ENCODE results near the gene CYB5D1. TPM values are rescaled to one million over a fixed set of nuclear protein-coding genes. Genes with fewer than 3 reads are reported as not detected.

CYB5D1 gene
- total and polyA plus RNA-seq, 2 of the 8 experiments (the other 6 are each of a cell fraction or from before 2014, with no cell fraction given), result 11.0 to 18.0 TPM

DNA sequence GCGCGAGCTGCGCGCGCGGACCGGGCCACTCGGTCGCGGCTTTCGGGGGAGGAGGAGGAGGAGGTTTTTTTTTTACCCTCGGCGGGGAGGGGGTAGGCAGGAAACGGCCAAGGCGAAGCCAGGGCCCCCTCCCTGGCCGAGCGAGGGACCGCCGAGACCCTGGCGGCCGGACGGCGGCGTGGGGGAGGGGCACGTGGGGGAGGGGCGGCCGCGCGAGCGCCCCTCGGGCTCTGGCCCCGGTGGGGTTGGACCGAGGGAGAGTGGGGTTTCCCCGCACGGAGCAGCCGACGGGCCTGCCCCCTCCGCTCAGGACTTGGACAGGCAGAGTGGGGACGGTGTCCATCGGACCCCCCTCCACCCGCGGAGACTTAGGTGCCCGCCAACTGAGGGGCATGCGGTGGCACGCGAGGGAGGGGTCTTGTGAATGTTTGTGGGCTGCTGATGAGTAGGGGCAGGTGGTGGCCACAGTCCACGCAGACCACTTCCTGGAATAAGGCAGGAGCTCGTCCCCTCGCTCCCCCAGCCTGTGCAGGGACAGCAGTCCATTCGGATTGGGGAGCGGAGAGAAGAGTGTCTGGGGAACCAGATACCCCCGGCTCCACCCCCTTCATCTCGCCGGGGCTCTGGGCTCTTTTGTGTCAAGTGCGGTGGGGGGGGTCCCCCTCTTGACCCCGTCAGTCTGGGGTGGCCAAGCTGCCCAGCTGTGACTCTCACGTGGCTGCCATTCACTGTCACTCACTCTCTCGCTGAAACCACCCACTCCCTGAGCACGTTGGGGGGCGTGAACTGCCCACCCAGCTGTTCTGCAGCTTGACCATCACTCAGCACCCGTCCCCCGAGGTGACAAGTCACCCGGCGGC is 27.8 kb downstream of the CYB5D1 start:
- DNase-seq (ENCODE audit: low read depth in 1 of 2, low spot score in 2 of 2), result peak in 1 of 2 experiments; percentile 66
- H3K36me3 ChIP-seq (ENCODE audit: control insufficient read depth in 2 of 4, insufficient read depth in 4 of 4, low read length in 3 of 4), result peaks cover 0 to 4% (median under 1%) of the 10 kb centered on the region in 4 experiments; a peak in 3 of 8 replicates
- H3K9me3 ChIP-seq (ENCODE audit: insufficient read depth in 2 of 2, low read depth in 1 of 2, low read length in 1 of 2), result no peaks in the 10 kb centered on the region
- no peaks in the 10 kb centered on the region for H3K79me1 ChIP-seq (ENCODE audit: low read depth, low read length)
- H2BK12ac ChIP-seq (ENCODE audit: low read depth, low read length), result no peak overlapping the region
- FAIRE-seq, result no peak
- peak overlapping the region; percentile 82 to 100 for H3K4me2 ChIP-seq (ENCODE audit: insufficient read depth in 1 of 2, low read depth in 2 of 2, low read length in 2 of 2)
- 0 out of 2 replicates have a peak overlapping the region, but pooled peaks have one; percentile 25 for H2BK15ac ChIP-seq (ENCODE audit: low read length)
- no peak overlapping the region for H3K23ac ChIP-seq (ENCODE audit: insufficient read length)
- H2BK20ac ChIP-seq (ENCODE audit: low read length), result 0 out of 2 replicates have a peak overlapping the region, but pooled peaks have one; percentile 86
- peak overlapping the region; percentile 79 for H3K4ac ChIP-seq (replicated peaks; ENCODE audit: insufficient read length, low read depth, low read length)
- no peaks in the 10 kb centered on the region for H3K79me2 ChIP-seq (ENCODE audit: control insufficient read depth in 1 of 2, insufficient read depth in 2 of 2, low read length in 2 of 2)
- no peak overlapping the region; the same call in 1 of the 2 replicates for H3K18ac ChIP-seq (ENCODE audit: extremely low read depth, low read length)
- peak overlapping the region; percentile 52 to 83 (median 70) for H3K4me3 ChIP-seq (ENCODE audit: extremely low read depth in 1 of 4, insufficient read depth in 2 of 4, low read depth in 3 of 4, low read length in 4 of 4)
- no peak overlapping the region for H3K27ac ChIP-seq (ENCODE audit: low read depth, low read length)
- peaks cover 24% of the 10 kb centered on the region for H3K23me2 ChIP-seq (ENCODE audit: low read depth, low read length)
- H4K5ac ChIP-seq (ENCODE audit: insufficient read length, low read depth, low read length), result no peak overlapping the region
- no peak overlapping the region for H2BK120ac ChIP-seq (replicated peaks; ENCODE audit: low read depth, low read length)
- H3K9ac ChIP-seq (replicated peaks in 1 of 4; ENCODE audit: extremely low read depth in 1 of 4, low read depth in 3 of 4, low read length in 3 of 4), result peak overlapping the region in 1 of 4 experiments; percentile 24; a peak in 1 of 7 replicates
- H4K8ac ChIP-seq (ENCODE audit: extremely low read depth, insufficient read depth, low read length), result no peak overlapping the region; the same call in none of the 2 replicates
- no peak overlapping the region for H3K14ac ChIP-seq (ENCODE audit: insufficient read length)
- H3K27me3 ChIP-seq (replicated peaks in 1 of 4; ENCODE audit: control insufficient read depth in 3 of 4, extremely low read depth in 1 of 4, insufficient read depth in 3 of 4, low read length in 3 of 4), result peaks cover 0 to 10% (median 3%) of the 10 kb centered on the region in 4 experiments; a peak in 3 of 7 replicates
- H2BK5ac ChIP-seq (ENCODE audit: low read depth, low read length), result no peak overlapping the region; the same call in 1 of the 2 replicates
- H4K20me1 ChIP-seq (replicated peaks in 1 of 2; ENCODE audit: control insufficient read depth in 1 of 2, insufficient read depth in 2 of 2, low read length in 2 of 2), result no peaks in the 10 kb centered on the region
- H2AFZ ChIP-seq (ENCODE audit: low read length), result no peak overlapping the region
- ChIA-PET CTCF (ENCODE audit: partially characterized antibody) (interaction anchor here (0.6 to 1.3 kb wide), 3 partner anchors 15 to 23 kb away, joined by 3 to 4 read pairs (median 3); no protein-coding TSS in a partner anchor), POLR2A (ENCODE audit: partially characterized antibody) (interaction anchor here (0.6 to 1.7 kb wide), 4 partner anchors 17 to 95 kb away, joined by 3 to 6 read pairs (median 3); no protein-coding TSS in a partner anchor)
- peaks cover 9 to 30% (median 17%) of the 10 kb centered on the region in 4 experiments for H3K4me1 ChIP-seq (replicated peaks in 1 of 4; ENCODE audit: control insufficient read depth in 3 of 4, insufficient read depth in 4 of 4, low read length in 3 of 4)
- peak overlapping the region; percentile 67 for H4K91ac ChIP-seq (replicated peaks; ENCODE audit: insufficient read length, low read length)
- no peak overlapping the region for H3K56ac ChIP-seq (replicated peaks; ENCODE audit: insufficient read length, low read depth, low read length)
- WGBS, 2 experiments (ENCODE audit: extremely low coverage in 1 of 2, insufficient coverage in 1 of 2, insufficient read length in 1 of 2, insufficient replicate concordance in 2 of 2, low coverage in 1 of 2, low lambda C conversion rate in 2 of 2, missing lambda C conversion rate in 1 of 2), result 3% methylated on average over 15 of the region's 64 CpGs; no CpG with 5 or more reads in 1 of the 2 experiments
- no peak overlapping the region for H2AK5ac ChIP-seq (ENCODE audit: low read depth, low read length)
- TF ChIP-seq POLR2A (IDR thresholded peaks at IDR 0.05; ENCODE audit: control extremely low read depth in 1 of 2, low read depth in 2 of 2, low read length in 2 of 2) (no peak), KDM1A (IDR thresholded peaks at IDR 0.05; ENCODE audit: borderline replicate concordance, low read length) (peak; percentile 47; the same call in 1 of the 2 replicates), SP2 (IDR thresholded peaks at IDR 0.05; ENCODE audit: low read length) (no peak), HDAC2 (IDR thresholded peaks at IDR 0.05; ENCODE audit: borderline replicate concordance in 1 of 2, low read depth in 2 of 2, low read length in 2 of 2) (0 out of 4 replicates have a peak, but pooled peaks of 1 of the 2 experiments have one; percentile 37), ZNF274 (IDR thresholded peaks at IDR 0.05; ENCODE audit: borderline replicate concordance, extremely low read depth, low read length) (no peak), KDM4A (IDR thresholded peaks at IDR 0.05; ENCODE audit: low read depth, low read length, severe bottlenecking) (peak; percentile 81), SIN3A (conservative IDR thresholded peaks at IDR 0.05 in 1 of 2, IDR thresholded peaks at IDR 0.05 in 1 of 2; ENCODE audit: low read depth in 1 of 2, low read length in 2 of 2) (peak; percentile 38 to 72; a peak in 2 of 4 replicates)
- TF ChIP-seq, protein P1, sequence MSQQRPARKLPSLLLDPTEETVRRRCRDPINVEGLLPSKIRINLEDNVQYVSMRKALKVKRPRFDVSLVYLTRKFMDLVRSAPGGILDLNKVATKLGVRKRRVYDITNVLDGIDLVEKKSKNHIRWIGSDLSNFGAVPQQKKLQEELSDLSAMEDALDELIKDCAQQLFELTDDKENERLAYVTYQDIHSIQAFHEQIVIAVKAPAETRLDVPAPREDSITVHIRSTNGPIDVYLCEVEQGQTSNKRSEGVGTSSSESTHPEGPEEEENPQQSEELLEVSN (IDR thresholded peaks at IDR 0.05), result peak; percentile 27; the same call in 1 of the 2 replicates

All from H1 (cell line).